Fibroblast of skin of left quadriceps (primary cell): ENCODE results near the gene C3.
"Not testable (repeated sequence)": the region's sequence is repeated elsewhere in the genome, so short reads cannot be mapped to it uniquely, and the experiment has no call there.

Source experiments
- DNase-seq, 2 experiments: peaks; one replicate each; pipeline ENCODE4 v3.0.0-alpha.2; 2013; ENCODE audit warnings: low read depth in 2 of 2

Gene C3

GRCh38 chr19:6713773-6714692, 6.4 kb downstream of the C3 start:
- no peak for DNase-seq

GRCh38 chr19:6712692-6713670, 7.5 kb downstream of the C3 start:
- no peak for DNase-seq

GRCh38 chr19:6712231-6712630, 8.2 kb downstream of the C3 start:
- DNase-seq = no peak

DNA sequence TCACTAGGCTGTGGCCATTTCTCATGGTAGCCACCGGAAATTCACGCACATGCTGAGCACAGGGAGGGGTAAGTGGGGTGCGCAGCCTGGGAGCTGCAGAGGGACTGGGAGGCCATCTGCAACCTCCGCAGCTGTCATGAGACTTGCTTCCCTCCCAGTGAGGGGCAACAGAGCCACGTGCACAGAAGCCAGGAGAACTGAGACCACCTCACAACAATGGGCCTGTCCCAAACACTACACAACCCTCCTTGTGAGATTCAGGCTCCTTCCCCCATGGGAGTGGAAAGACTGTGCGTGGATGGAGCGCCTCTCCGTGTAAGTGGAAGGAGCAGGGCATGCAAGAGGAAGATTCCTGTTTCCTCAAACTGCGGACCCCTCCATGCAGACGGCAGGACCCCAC, 8.8 kb downstream of the C3 start:
- DNase-seq = no peak

DNA sequence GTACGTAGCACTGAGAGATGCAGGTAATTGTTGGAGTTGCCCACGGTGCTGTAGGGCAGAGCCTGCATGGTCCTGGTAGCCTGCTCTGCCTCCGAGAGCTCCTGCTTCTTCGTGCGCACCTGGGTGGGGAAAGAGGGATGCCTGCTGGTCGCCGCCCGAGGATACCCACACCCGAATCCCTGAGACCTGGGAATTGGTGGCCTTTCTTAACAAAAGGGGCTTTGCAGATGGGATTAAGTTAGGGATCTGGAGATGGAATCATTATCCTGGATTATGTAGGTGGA, 9.4 kb downstream of the C3 start:
- DNase-seq = no peak

GRCh38 chr19:6710273-6711077, 10.0 kb downstream of the C3 start:
- no peak for DNase-seq

GRCh38 chr19:6709549-6709948, 10.9 kb downstream of the C3 start:
- DNase-seq = no peak

- not testable (repeated sequence) for DNase-seq
These were observed 11.5 kb downstream of the C3 start for GRCh38 chr19:6708913-6709312.

DNA sequence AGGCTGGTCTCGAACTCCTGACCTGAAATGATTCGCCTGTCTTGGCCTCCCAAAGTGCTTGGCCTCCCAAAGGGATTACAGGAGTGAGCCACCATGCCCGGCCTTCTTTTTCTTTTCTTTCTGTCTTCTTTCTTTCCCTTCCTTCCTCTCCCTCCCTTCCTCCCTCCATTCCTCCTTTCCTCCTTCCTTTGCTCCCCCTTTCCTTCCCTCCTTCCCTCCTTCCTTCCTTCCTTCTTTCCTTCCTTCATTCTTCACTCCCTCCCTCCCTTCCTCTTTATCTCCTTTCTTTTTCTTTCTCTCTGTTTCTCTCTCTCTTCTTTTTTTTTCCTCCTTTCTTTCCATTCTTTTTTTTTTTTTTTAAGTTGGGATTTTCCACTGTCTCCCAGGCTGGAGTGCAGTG, 12.1 kb downstream of the C3 start:
- no peak for DNase-seq

DNA sequence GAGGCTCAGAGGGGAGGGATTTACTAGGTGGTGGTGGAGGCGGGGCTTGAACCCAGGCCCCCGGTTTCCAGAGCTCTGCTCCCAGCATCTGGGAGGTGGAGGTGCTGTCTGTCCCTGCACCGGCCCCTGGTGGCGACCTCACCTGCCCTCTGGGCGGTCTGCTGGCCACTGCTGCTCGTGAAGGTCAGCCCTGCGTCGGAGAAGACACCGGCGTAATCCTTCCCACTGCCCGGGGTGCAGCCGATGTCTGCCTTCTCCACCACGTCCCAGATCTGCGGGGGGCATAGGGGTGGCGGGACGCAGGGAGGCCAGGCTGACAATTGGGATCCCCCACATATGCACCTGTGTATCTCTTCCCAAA, 12.8 kb downstream of the C3 start:
- no peak for DNase-seq

DNA sequence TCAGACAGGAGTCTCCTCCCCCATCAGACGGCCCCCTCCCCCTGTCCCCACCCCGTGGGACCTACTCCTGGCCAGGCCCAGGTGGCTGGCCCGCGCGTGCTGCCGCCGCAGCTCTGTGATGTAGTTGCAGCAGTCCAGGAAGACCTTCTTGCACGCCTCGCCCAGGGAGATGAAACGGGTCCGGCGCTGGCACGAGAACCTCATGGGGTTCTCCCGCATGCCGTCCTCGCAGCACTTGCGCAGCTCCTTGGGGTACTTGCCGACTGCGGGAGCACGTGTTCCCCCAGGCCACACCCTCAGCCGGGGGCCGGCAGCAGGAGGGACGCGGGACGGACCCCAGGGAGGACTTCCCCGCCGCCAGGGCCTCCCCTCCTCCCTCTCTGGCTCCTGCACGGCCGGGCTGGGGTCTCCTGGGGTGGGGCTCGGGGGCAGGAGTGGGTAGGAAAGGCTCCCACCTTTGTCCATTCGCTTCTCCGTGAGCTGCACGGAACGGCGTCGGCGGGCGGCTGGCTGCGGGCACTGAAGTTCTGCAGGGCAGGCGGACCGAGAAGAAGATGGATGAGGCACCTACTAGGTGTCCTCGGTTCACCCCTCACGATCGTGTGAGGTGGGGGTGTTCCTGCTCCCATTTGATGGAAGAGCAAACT, 13.3 kb downstream of the C3 start:
- DNase-seq = no peak

- no peak for DNase-seq
These were observed 13.9 kb downstream of the C3 start for GRCh38 chr19:6706633-6706958.

- DNase-seq = no peak
These were observed 14.4 kb downstream of the C3 start for GRCh38 chr19:6705931-6706632.

DNA sequence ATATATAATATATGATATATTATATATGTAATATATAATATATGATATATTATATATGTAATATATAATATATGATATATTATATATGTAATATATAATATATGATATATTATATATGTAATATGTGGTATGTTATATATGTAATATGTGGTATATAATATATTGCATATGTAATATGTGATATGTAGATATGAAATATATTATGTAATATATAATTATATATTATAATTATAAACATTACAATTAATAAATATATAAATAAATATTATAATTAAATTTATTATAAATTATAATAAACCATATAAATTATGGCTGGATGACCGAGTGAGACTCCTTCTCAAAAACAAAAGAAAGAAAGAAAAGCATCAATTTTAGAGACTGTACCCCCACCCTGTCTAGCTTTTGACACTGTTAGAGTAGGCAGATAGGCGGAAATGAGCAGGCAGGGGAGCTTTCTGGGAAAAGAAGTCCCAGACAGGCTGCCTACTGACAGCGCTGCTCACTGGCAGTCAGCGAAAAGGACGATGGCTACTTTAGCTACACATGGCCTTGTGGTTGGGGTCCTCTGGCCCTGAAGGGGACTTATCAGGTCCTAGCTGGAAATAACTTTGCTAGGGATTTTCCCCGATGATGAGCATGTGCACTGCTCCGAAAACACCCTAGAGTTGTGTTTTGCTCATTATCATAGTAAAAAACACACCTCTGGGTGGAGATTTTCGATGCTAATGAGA, 19.7 kb downstream of the C3 start:
- no peak for DNase-seq

- DNase-seq = no peak
These were observed 20.5 kb downstream of the C3 start for GRCh38 chr19:6699935-6700334.

DNA sequence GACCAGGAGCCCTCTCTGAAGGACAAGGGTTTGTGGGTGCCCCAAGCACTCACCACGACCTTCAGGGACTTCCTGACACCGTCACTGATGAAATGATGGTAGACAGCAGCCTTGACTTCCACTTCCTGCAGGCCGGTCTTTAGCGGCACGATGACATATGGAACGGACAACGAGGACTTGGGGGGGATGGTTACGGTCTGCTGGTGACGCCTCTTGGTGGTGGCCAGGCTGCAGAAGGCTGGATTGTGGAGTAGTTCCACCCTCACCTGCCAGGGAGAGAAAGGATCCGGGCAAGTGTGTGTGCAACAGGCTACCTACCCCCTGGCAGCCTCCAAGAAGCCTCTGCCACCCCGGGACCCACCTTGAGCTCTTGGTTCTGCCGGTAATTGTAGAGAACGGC, 23.2 kb downstream of the C3 start:
- DNase-seq = no peak

- DNase-seq = no peak
These were observed 24.1 kb downstream of the C3 start for GRCh38 chr19:6696239-6696820.

GRCh38 chr19:6694147-6694815, 26.2 kb downstream of the C3 start:
- DNase-seq = no peak

DNA sequence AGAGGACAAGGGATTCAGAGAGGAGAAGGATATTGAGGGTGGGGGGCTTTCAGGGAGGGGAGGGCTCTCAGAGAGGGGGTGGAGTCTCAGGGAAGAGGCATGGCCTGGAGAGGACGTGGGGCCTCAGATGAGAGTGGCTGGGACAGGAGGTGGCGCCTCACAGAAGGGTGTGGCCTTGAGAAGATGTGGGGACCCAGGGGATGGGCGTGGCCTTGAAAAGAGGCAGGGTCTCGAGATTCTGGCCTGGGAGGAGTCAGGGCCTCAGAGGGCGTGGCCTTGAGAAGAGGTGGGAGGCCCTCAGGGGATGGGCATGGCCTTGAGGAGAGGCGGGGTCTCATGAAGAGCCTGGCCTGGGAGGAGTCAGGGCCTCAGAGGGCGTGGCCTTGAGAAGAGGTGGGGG, 26.8 kb downstream of the C3 start:
- no peak for DNase-seq
